ENCODE data around the gene SMARCB1. TPM values are rescaled to one million over a fixed set of nuclear protein-coding genes. Genes with fewer than 3 reads are reported as not detected.

SMARCB1 gene
- total RNA-seq, 1 experiment from 2014 or later = 136 TPM

- Histone ChIP-seq H3K27me3 (ENCODE audit: insufficient read depth, low read length) (no peaks in the 10 kb centered on the region), H3T11ph (ENCODE audit: low read length) (no peak overlapping the region), H4K20me1 (ENCODE audit: control insufficient read depth, insufficient read depth, insufficient read length) (no peaks in the 10 kb centered on the region), H3K9me3 (ENCODE audit: control insufficient read depth, low read depth, low read length) (no peaks in the 10 kb centered on the region), H2BK5ac (ENCODE audit: insufficient read length, low read length) (no peak overlapping the region), H2AK5ac (ENCODE audit: insufficient read length, low read length) (no peak overlapping the region), H2BK15ac (ENCODE audit: low read depth, low read length) (no peak overlapping the region), H3K79me2 (ENCODE audit: insufficient read depth, low read length) (no peaks in the 10 kb centered on the region), H3K27ac (ENCODE audit: insufficient read length, low read depth, low read length) (no peak overlapping the region), H3K56ac (ENCODE audit: insufficient read length, low read depth, low read length) (no peak overlapping the region), H2BK120ac (ENCODE audit: low read depth, low read length, poor library complexity, severe bottlenecking) (no peak overlapping the region), H3K4ac (ENCODE audit: low read depth, low read length) (no peak overlapping the region), H3K23me2 (ENCODE audit: insufficient read length, low read depth, low read length, poor library complexity, severe bottlenecking) (peaks cover 3% of the 10 kb centered on the region), H3K14ac (ENCODE audit: insufficient read depth, low read length) (no peak overlapping the region), H3K79me1 (ENCODE audit: insufficient read depth, low read depth, low read length, poor library complexity, severe bottlenecking) (no peaks in the 10 kb centered on the region), H4K8ac (replicated peaks; ENCODE audit: insufficient read length, low read depth, low read length) (no peak overlapping the region), H3K23ac (ENCODE audit: insufficient read length, low read depth, low read length) (no peak overlapping the region), H3K18ac (ENCODE audit: insufficient read length, low read depth, low read length) (no peak overlapping the region), H2AFZ (ENCODE audit: low read length) (no peak overlapping the region), H2BK20ac (ENCODE audit: low read depth, low read length, poor library complexity, severe bottlenecking) (no peak overlapping the region), H4K5ac (ENCODE audit: insufficient read length, low read depth, low read length) (no peak overlapping the region), H3K4me2 (ENCODE audit: insufficient read depth, insufficient read length, low read length) (no peak overlapping the region), H3K9ac (ENCODE audit: extremely low read depth, insufficient read length, low read length) (no peak overlapping the region), H2BK12ac (ENCODE audit: insufficient read length, low read depth, low read length) (no peak overlapping the region), H3K4me1 (ENCODE audit: insufficient read depth, low read length) (no peaks in the 10 kb centered on the region; the same call in 1 of the 2 replicates), H4K91ac (ENCODE audit: insufficient read length, low read depth, low read length) (no peak overlapping the region)
- TF ChIP-seq CTCF (conservative IDR thresholded peaks at IDR 0.05) = no peak
- peaks cover 9 to 12% of the 10 kb centered on the region in 2 experiments for H3K4me1 Mint-ChIP-seq
- WGBS (ENCODE audit: extremely low coverage, insufficient read length, low lambda C conversion rate) = no CpG with 5 or more reads among the region's 16 CpGs
- peaks cover 0 to 1% of the 10 kb centered on the region in 2 experiments; a peak in 1 of 5 replicates for H3K9me3 Mint-ChIP-seq
- H3K4me3 Mint-ChIP-seq = no peak overlapping the region; a peak in 1 of 5 replicates
- no peak for DNase-seq
- peaks cover 22 to 44% (median 39%) of the 10 kb centered on the region in 3 experiments for H3K36me3 Mint-ChIP-seq (ENCODE audit: insufficient read depth in 1 of 3, low read depth in 3 of 3)
- no peak overlapping the region for H3K27ac Mint-ChIP-seq
- H3K27me3 Mint-ChIP-seq (ENCODE audit: low read depth) = no peaks in the 10 kb centered on the region
Measured at GRCh38 chr22:23833017-23833751, 46.4 kb downstream of the SMARCB1 start.
